HUES64 (cell line): ENCODE measurements around the gene SPCS2.
"Not testable (repeated sequence)": the region's sequence is repeated elsewhere in the genome, so short reads cannot be mapped to it uniquely, and the experiment has no call there.

Experiments
- H3K27ac ChIP-seq: 2 replicates; pipeline ENCODE4 v1.7.0; 2013; ENCODE audit warnings: low read depth, low read length, inconsistent platforms
- H3K27me3 ChIP-seq: 2 replicates; pipeline ENCODE4 v1.6.1; 2013; ENCODE audit warnings: mild to moderate bottlenecking, low read length; ENCODE audit not compliant: insufficient read depth
- H3K36me3 ChIP-seq: 2 replicates; pipeline ENCODE4 v1.6.1; 2013; ENCODE audit warnings: mild to moderate bottlenecking, low read length; ENCODE audit not compliant: insufficient read depth
- H3K4me1 ChIP-seq: 2 replicates; pipeline ENCODE4 v1.6.1; 2013; ENCODE audit warnings: mild to moderate bottlenecking, low read length, moderate library complexity; ENCODE audit not compliant: insufficient read depth
- H3K4me3 ChIP-seq: 2 replicates; pipeline ENCODE4 v1.5.1; 2013; ENCODE audit warnings: mild to moderate bottlenecking, low read length, moderate library complexity
- H3K9ac ChIP-seq: 2 replicates; pipeline ENCODE4 v1.6.1; 2013; ENCODE audit warnings: mild to moderate bottlenecking, low read depth, low read length
- H3K9me3 ChIP-seq: 2 replicates; pipeline ENCODE4 v1.6.1; 2013; ENCODE audit warnings: low read depth, low read length; ENCODE audit not compliant: insufficient read depth
- WGBS: fragments of 150-250, 120-280 bp; methylation state at CpG from one replicate; pipeline ENCODE4 v1.1.7; 2013; ENCODE audit warnings: missing lambda C conversion rate; 5-methylcytosine and 5-hydroxymethylcytosine counted together

Gene SPCS2

GRCh38 chr11:75002516-75002915 is 53.5 kb downstream of the SPCS2 start:
- Histone ChIP-seq H3K36me3 (peaks cover 38% of the 10 kb centered on the region), H3K27me3 (no peaks in the 10 kb centered on the region), H3K4me3 (no peak overlapping the region), H3K27ac (no peak overlapping the region), H3K9me3 (no peaks in the 10 kb centered on the region), H3K4me1 (no peaks in the 10 kb centered on the region), H3K9ac (no peak overlapping the region)
- WGBS: no CpG with 5 or more reads among the region's 1 CpG

- Histone ChIP-seq H3K4me3 (no peak overlapping the region), H3K27ac (no peak overlapping the region), H3K4me1 (no peaks in the 10 kb centered on the region), H3K36me3 (peaks cover 48% of the 10 kb centered on the region), H3K9ac (no peak overlapping the region), H3K9me3 (no peaks in the 10 kb centered on the region), H3K27me3 (no peaks in the 10 kb centered on the region)
- 92% methylated on average over 1 of the region's 1 CpG for WGBS
Observed at GRCh38 chr11:75004215-75004614, 55.1 kb downstream of the SPCS2 start.

GRCh38 chr11:75011357-75011756 is 62.3 kb downstream of the SPCS2 start:
- Histone ChIP-seq H3K27me3 (no peaks in the 10 kb centered on the region), H3K4me1 (no peaks in the 10 kb centered on the region; the same call in 1 of the 2 replicates), H3K9ac (no peak overlapping the region), H3K4me3 (no peak overlapping the region), H3K36me3 (peaks cover 47% of the 10 kb centered on the region), H3K9me3 (no peaks in the 10 kb centered on the region), H3K27ac (no peak overlapping the region)
- 97% methylated on average over 2 of the region's 2 CpGs for WGBS

- no peaks in the 10 kb centered on the region for H3K9me3 ChIP-seq
- no peak overlapping the region for H3K9ac ChIP-seq
- WGBS: 97% methylated on average over 6 of the region's 6 CpGs
- no peak overlapping the region for H3K27ac ChIP-seq
- H3K4me3 ChIP-seq: no peak overlapping the region
- peaks cover 42% of the 10 kb centered on the region for H3K36me3 ChIP-seq
- no peaks in the 10 kb centered on the region; the same call in 1 of the 2 replicates for H3K4me1 ChIP-seq
- no peaks in the 10 kb centered on the region for H3K27me3 ChIP-seq
Observed at GRCh38 chr11:75011872-75012271, 62.8 kb downstream of the SPCS2 start.

GRCh38 chr11:75013051-75013450 is 64.0 kb downstream of the SPCS2 start:
- Histone ChIP-seq H3K27ac (no peak overlapping the region), H3K4me3 (no peak overlapping the region), H3K27me3 (no peaks in the 10 kb centered on the region), H3K9ac (no peak overlapping the region), H3K9me3 (no peaks in the 10 kb centered on the region; the same call in 1 of the 2 replicates), H3K36me3 (peaks cover 30% of the 10 kb centered on the region), H3K4me1 (no peaks in the 10 kb centered on the region; the same call in 1 of the 2 replicates)

- H3K36me3 ChIP-seq: peaks cover 23% of the 10 kb centered on the region
- no peak overlapping the region for H3K27ac ChIP-seq
- H3K27me3 ChIP-seq: no peaks in the 10 kb centered on the region
- H3K9me3 ChIP-seq: peaks cover 8% of the 10 kb centered on the region; the same call in 1 of the 2 replicates
- H3K4me3 ChIP-seq: no peak overlapping the region
- 79% methylated on average over 1 of the region's 1 CpG for WGBS
- H3K9ac ChIP-seq: no peak overlapping the region
- H3K4me1 ChIP-seq: no peaks in the 10 kb centered on the region; the same call in 1 of the 2 replicates
Observed at GRCh38 chr11:75014129-75014528, 65.1 kb downstream of the SPCS2 start.

GRCh38 chr11:75019200-75019599 is 70.1 kb downstream of the SPCS2 start:
- not testable (repeated sequence) for H3K4me1 ChIP-seq, H3K27ac ChIP-seq, H3K4me3 ChIP-seq, H3K9ac ChIP-seq, H3K36me3 ChIP-seq, H3K27me3 ChIP-seq
- 87% methylated on average over 3 of the region's 3 CpGs for WGBS
- H3K9me3 ChIP-seq: peaks cover 13% of the 10 kb centered on the region

GRCh38 chr11:75020328-75020727 is 71.3 kb downstream of the SPCS2 start:
- not testable (repeated sequence) for H3K36me3 ChIP-seq, H3K4me1 ChIP-seq, H3K27ac ChIP-seq, H3K4me3 ChIP-seq, H3K27me3 ChIP-seq, H3K9ac ChIP-seq
- H3K9me3 ChIP-seq: peaks cover 13% of the 10 kb centered on the region
- WGBS: 89% methylated on average over 5 of the region's 5 CpGs

GRCh38 chr11:75022296-75022695 is 73.2 kb downstream of the SPCS2 start:
- H3K9me3 ChIP-seq: peaks cover 13% of the 10 kb centered on the region
- no peaks in the 10 kb centered on the region for H3K27me3 ChIP-seq
- H3K9ac ChIP-seq: no peak overlapping the region
- 93% methylated on average over 3 of the region's 3 CpGs for WGBS
- no peak overlapping the region for H3K27ac ChIP-seq
- no peaks in the 10 kb centered on the region for H3K36me3 ChIP-seq
- no peak overlapping the region for H3K4me3 ChIP-seq
- H3K4me1 ChIP-seq: no peaks in the 10 kb centered on the region

- WGBS: 76% methylated on average over 5 of the region's 5 CpGs
- H3K27ac ChIP-seq: no peak overlapping the region
- H3K9ac ChIP-seq: no peak overlapping the region
- no peaks in the 10 kb centered on the region for H3K4me1 ChIP-seq
- H3K9me3 ChIP-seq: peaks cover 13% of the 10 kb centered on the region
- no peaks in the 10 kb centered on the region for H3K27me3 ChIP-seq
- no peaks in the 10 kb centered on the region for H3K36me3 ChIP-seq
- no peak overlapping the region for H3K4me3 ChIP-seq
Observed at GRCh38 chr11:75022759-75023396, 73.8 kb downstream of the SPCS2 start.

- Histone ChIP-seq H3K27me3 (no peaks in the 10 kb centered on the region), H3K27ac (no peak overlapping the region), H3K36me3 (no peaks in the 10 kb centered on the region), H3K4me3 (no peak overlapping the region), H3K4me1 (no peaks in the 10 kb centered on the region), H3K9me3 (peaks cover 9% of the 10 kb centered on the region), H3K9ac (no peak overlapping the region)
- 93% methylated on average over 6 of the region's 6 CpGs for WGBS
Observed at GRCh38 chr11:75023446-75024067, 74.5 kb downstream of the SPCS2 start.
